Thyroid gland (tissue), 4 donors: ENCODE data around the gene ZNF541. TPM values are rescaled to one million over a fixed set of nuclear protein-coding genes. Genes with fewer than 3 reads are reported as not detected.
A peak's percentile ranks its signal among the peaks of the same experiment; 100 is the strongest.

Experiments used
- DNase-seq, 2 donors: peaks; one replicate each; pipeline ENCODE4 v3.0.0-alpha.2; 2019
- H3K27ac ChIP-seq, 3 donors: fragments of 200-600 bp; sonication (generic); 1 replicate in 2 of 3; 2 replicates in 1 of 3; pipeline ENCODE4 v1.5.1; 2016 to 2019; ENCODE audit warnings: mild to moderate bottlenecking in 1 of 3, moderate library complexity in 1 of 3
- H3K27me3 ChIP-seq: fragments of 200-600 bp; sonication (generic); one replicate; pipeline ENCODE4 v1.5.1; 2019
- H3K36me3 ChIP-seq, 2 donors: fragments of 200-600 bp; sonication (generic); one replicate each; pipeline ENCODE4 v1.5.1; 2016 to 2019
- H3K4me1 ChIP-seq, 2 donors: fragments of 200-600 bp; sonication (generic); one replicate each; pipeline ENCODE4 v1.5.1; 2017 to 2019
- H3K4me3 ChIP-seq, 3 donors: fragments of 200-600 bp; sonication (generic); replicated peaks in 1 of 3; 1 replicate in 2 of 3; 2 replicates in 1 of 3; pipeline ENCODE4 v1.5.1; 2016; ENCODE audit warnings: mild to moderate bottlenecking in 1 of 3
- H3K9me3 ChIP-seq: fragments of 200-600 bp; sonication (generic); one replicate; pipeline ENCODE4 v1.5.1; 2017
- CTCF ChIP-seq, 6 experiments: fragments of 200-600 bp in 3 of 6; fragments of 450-650 bp in 3 of 6; sonication (generic) in 3 of 6; IDR thresholded peaks; one replicate each; pipeline ENCODE4 v1.5.1; 2016 to 2019; ENCODE audit warnings: antibody characterized with exemption in 6 of 6, mild to moderate bottlenecking in 2 of 6, inconsistent platforms in 1 of 6, moderate library complexity in 1 of 6
- POLR2A ChIP-seq, 2 donors: fragments of 450-650 bp; IDR thresholded peaks; one replicate each; pipeline ENCODE4 v1.6.1; 2017; ENCODE audit warnings: antibody characterized with exemption in 2 of 2, mild to moderate bottlenecking in 2 of 2, moderate library complexity in 1 of 2
- WGBS, 2 donors: methylation state at CpG; one replicate each; pipeline ENCODE4 v1.1.5; 2017; 5-methylcytosine and 5-hydroxymethylcytosine counted together
- intact Hi-C: fragments of 100-400 bp; cut with DNase I; formaldehyde crosslinking; loops from one replicate; pipeline ENCODE4 v1.15.1; 2023
- total RNA-seq, 4 donors: library from RNA; depleted of rRNA; stranded (reverse); fragments of >200 nt; gene quantifications; one replicate each; pipeline ENCODE4 v1.2.3, GENCODE V29; 2016

The ZNF541 gene, protein sequence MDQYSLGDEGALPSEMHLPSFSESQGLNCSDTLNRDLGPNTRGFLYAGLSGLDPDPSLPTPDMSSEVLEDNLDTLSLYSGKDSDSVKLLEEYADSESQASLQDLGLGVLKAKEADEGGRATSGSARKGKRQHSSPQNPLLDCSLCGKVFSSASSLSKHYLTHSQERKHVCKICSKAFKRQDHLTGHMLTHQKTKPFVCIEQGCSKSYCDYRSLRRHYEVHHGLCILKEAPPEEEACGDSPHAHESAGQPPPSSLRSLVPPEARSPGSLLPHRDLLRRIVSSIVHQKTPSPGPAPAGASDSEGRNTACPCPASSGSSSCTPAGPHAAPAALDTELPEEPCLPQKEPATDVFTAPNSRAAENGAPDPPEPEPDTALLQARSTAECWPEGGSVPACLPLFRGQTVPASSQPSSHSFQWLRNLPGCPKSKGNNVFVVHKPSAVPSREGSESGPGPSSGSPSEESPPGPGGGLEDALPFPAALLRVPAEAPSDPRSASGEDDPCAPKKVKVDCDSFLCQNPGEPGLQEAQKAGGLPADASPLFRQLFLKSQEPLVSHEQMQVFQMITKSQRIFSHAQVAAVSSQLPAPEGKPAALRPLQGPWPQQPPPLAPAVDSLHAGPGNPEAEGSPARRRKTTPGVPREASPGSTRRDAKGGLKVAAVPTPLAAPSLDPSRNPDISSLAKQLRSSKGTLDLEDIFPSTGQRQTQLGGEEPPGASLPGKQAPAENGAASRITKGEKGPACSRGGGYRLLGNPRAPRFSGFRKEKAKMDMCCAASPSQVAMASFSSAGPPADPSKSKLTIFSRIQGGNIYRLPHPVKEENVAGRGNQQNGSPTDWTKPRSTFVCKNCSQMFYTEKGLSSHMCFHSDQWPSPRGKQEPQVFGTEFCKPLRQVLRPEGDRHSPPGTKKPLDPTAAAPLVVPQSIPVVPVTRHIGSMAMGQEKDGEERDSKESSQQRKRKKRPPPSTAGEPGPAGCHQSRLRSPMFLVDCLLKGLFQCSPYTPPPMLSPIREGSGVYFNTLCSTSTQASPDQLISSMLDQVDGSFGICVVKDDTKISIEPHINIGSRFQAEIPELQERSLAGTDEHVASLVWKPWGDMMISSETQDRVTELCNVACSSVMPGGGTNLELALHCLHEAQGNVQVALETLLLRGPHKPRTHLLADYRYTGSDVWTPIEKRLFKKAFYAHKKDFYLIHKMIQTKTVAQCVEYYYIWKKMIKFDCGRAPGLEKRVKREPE (N-terminal part only)
- total RNA-seq, result 1 to 10 TPM in 1 of 4 donors, under 1 TPM in 2, not detected in 1; 0.40 to 1.1 (median 0.56) TPM

DNA sequence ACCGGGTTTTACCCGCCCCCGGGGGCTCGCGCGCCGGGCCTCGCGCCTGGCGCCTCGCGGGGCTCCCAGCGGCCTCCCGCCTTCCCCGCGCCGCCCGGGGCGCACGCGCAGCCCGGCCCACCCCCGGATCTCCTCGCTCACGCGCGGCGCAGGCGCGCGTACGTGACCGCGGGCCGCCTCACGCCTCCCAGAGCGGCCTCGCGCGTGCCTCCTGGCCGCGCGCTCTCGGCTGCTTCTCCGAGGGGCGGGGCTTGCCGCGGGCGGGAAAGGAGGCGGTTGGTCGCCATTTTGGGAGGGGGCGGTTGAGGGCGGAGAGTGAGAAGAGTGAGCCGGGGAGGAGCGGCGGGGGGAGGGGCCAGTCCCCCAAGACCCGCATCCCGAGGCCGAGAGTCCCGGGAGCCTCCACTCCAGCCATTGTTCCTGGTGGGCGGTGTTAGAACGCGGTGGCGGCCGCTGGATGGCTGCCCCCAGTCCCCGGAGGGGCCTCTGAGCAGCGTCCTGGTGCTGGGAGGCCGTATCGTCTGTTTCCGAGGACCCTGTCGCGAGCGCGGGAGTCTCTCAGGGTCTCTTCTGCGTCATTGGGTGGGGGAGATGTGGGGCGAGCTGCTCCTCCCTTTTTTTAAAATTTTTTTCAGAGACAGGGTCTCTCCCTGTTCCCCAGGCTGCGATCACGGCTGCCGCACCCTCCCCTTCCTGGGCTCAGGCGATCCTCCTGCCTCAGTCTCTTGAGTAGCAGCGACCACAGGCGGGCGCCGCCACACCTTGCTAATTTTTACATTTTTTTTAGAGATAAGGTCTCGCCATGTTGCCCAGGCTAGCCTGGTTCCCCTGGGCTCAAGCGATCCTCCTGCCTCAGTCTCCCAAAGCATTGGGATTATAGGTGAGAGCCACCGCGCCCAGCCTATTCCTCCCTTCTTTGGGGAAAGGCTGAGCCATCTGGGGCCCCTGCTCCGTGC, at the start of gene ZNF541:
ZNF541 (minus strand) TSS at position 78 of the 956 bp plus-strand sequence. CDS start 17,292 bp downstream, outside the sequence.
- Histone ChIP-seq H3K27me3 (no peaks in the 10 kb centered on the region), H3K36me3 (no peaks in the 10 kb centered on the region), H3K9me3 (no peaks in the 10 kb centered on the region), H3K27ac (no peak within 1 kb of the TSS), H3K4me3 (peak within 1 kb of the TSS in 1 of 3 donors; percentile 23), H3K4me1 (peaks cover 0 to 20% of the 10 kb centered on the region in 2 donors)
- no peak for TF ChIP-seq POLR2A (IDR thresholded peaks at IDR 0.05)
- TF ChIP-seq CTCF (IDR thresholded peaks at IDR 0.05), result no peak
- intact Hi-C loops, result no loop called here
- WGBS, 2 donors, result 32 to 33% methylated on average over 48 to 49 of the region's 89 CpGs
- peak; percentile 49 to 59 for DNase-seq

DNA sequence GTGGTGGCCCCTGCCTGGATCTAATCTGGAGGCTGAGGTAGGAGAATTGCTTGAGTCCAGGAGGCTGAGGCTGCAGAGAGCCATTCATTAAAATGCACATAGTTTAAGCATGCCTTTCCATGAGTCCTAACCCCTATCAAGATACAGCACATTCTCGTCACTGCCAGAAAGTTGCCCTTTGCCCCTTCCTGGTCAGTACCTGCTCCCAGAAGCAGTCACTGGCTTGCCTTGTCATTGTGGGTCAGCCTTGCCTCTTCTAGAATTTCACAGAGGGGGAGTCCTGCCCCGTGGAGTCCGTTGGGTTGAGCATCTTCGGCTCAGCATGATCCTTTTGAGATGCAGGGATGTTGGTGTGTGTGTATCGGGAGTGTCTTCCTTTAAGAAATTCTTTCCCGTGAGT, 46.8 kb upstream of the ZNF541 start:
- intact Hi-C loops, result no loop called here
- Histone ChIP-seq H3K9me3 (no peaks in the 10 kb centered on the region), H3K27me3 (no peaks in the 10 kb centered on the region), H3K4me3 (no peak overlapping the region), H3K4me1 (peaks cover 0 to 6% of the 10 kb centered on the region in 2 donors), H3K36me3 (no peaks in the 10 kb centered on the region), H3K27ac (no peak overlapping the region)
- TF ChIP-seq CTCF (IDR thresholded peaks at IDR 0.05) (no peak), POLR2A (IDR thresholded peaks at IDR 0.05) (no peak)
- DNase-seq, result no peak
- WGBS, 2 donors, result 79 to 82% methylated on average over 6 of the region's 6 CpGs

DNA sequence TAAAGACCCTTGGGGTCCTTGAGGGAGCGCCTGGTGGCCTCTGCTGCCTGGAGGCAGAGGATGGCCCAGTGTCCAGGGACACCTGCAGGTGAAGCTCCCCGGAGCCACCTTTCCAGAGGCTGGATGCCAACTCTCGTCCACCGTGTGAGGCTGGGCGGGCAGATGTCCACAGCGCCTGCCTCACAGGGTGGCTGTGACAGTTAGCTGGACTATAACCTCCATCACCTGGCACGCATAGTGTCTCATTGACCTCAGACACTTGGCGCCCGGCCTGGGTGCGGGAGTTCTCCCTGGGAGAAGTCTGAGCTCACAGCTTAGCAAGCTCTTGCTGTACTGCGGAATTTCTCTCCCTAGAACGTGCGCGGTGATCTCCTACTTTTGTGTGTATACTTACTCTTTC, 45.8 kb upstream of the ZNF541 start:
- H3K4me3 ChIP-seq, result no peak overlapping the region
- H3K4me1 ChIP-seq, result peaks cover 0 to 6% of the 10 kb centered on the region in 2 donors
- H3K27ac ChIP-seq, result no peak overlapping the region
- H3K36me3 ChIP-seq, result no peaks in the 10 kb centered on the region
- 76 to 81% methylated on average over 10 to 13 of the region's 14 CpGs for WGBS, 2 donors
- no peaks in the 10 kb centered on the region for H3K27me3 ChIP-seq
- DNase-seq, result no peak
- intact Hi-C loops, result no loop called here
- no peaks in the 10 kb centered on the region for H3K9me3 ChIP-seq
- TF ChIP-seq POLR2A (IDR thresholded peaks at IDR 0.05) (no peak), CTCF (IDR thresholded peaks at IDR 0.05) (no peak)

DNA sequence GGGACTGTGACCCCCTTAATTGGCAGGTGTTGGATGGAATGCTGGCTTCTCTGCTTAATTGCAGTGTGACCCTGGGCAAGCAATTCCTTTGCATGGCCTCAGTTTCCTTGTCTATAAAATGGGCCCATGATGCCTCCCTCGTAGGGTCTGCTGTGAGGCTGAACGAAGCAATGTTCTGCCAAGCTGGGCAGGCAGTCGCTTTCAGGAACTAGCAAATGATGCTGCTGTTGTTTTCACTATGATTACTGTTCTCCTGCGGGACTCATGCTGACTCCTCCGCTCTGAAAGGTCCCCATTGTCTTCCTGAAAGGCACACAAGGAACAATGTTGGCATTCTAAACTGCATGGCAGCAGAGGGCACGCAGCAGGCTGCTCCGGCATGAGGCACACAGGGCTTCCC, 42.8 kb upstream of the ZNF541 start:
- Histone ChIP-seq H3K4me3 (no peak overlapping the region), H3K36me3 (no peaks in the 10 kb centered on the region), H3K9me3 (no peaks in the 10 kb centered on the region), H3K4me1 (peaks cover 11 to 30% of the 10 kb centered on the region in 2 donors), H3K27me3 (no peaks in the 10 kb centered on the region), H3K27ac (no peak overlapping the region)
- intact Hi-C loops, result no loop called here
- no peak for DNase-seq
- 76 to 90% methylated on average over 5 to 7 of the region's 7 CpGs for WGBS, 2 donors
- no peak for TF ChIP-seq CTCF (IDR thresholded peaks at IDR 0.05)
- TF ChIP-seq POLR2A (IDR thresholded peaks at IDR 0.05), result no peak
